Measurements from ENCODE around the gene FAM156A.
"Not testable (repeated sequence)": the region's sequence is repeated elsewhere in the genome, so short reads cannot be mapped to it uniquely, and the experiment has no call there.

Gene FAM156A

GRCh38 chrX:52923781-52924241, 34.5 kb downstream of the FAM156A start:
- no peaks in the 10 kb centered on the region for H3K36me3 ChIP-seq (ENCODE audit: insufficient read depth, low read length)
- H3K27me3 ChIP-seq (ENCODE audit: insufficient read depth, low read length, poor library complexity): peaks cover 2% of the 10 kb centered on the region
- no peaks in the 10 kb centered on the region for H4K20me1 ChIP-seq (ENCODE audit: insufficient read depth, low read length)
- no peak for TF ChIP-seq EZH2 (IDR thresholded peaks at IDR 0.05; ENCODE audit: borderline replicate concordance, low read depth, low read length, severe bottlenecking)
- no peak for TF ChIP-seq CTCF (IDR thresholded peaks at IDR 0.05; ENCODE audit: borderline replicate concordance, extremely low read depth, low read length, poor library complexity, severe bottlenecking)
- no peaks in the 10 kb centered on the region for H3K9me3 ChIP-seq (ENCODE audit: insufficient read depth, low read length, severe bottlenecking)
- no peak for ATAC-seq (ENCODE audit: insufficient read depth, low read depth)
- no peak for DNase-seq
- H3K4me3 ChIP-seq (ENCODE audit: low read depth in 1 of 2, low read length in 2 of 2): no peak overlapping the region
- H3K4me2 ChIP-seq (ENCODE audit: insufficient read depth, low read length): no peak overlapping the region
- peaks cover 12% of the 10 kb centered on the region; the same call in 1 of the 2 replicates for H3K4me1 ChIP-seq (ENCODE audit: insufficient read depth, low read length)
- no peak overlapping the region for H2AFZ ChIP-seq (ENCODE audit: low read depth, low read length)
- H3K79me2 ChIP-seq (ENCODE audit: insufficient read depth, low read length): no peaks in the 10 kb centered on the region
- H3K9ac ChIP-seq (ENCODE audit: low read depth, low read length): no peak overlapping the region
- H3K27ac ChIP-seq (ENCODE audit: low read length): no peak overlapping the region

- not testable (repeated sequence) for H3K9me3 ChIP-seq (ENCODE audit: insufficient read depth, low read length, severe bottlenecking); H3K27ac ChIP-seq (ENCODE audit: low read length); H2AFZ ChIP-seq (ENCODE audit: low read depth, low read length); DNase-seq; H3K4me2 ChIP-seq (ENCODE audit: insufficient read depth, low read length); H3K4me3 ChIP-seq (ENCODE audit: low read depth in 1 of 2, low read length in 2 of 2); H3K27me3 ChIP-seq (ENCODE audit: insufficient read depth, low read length, poor library complexity); H3K9ac ChIP-seq (ENCODE audit: low read depth, low read length); H3K79me2 ChIP-seq (ENCODE audit: insufficient read depth, low read length); H4K20me1 ChIP-seq (ENCODE audit: insufficient read depth, low read length); ATAC-seq (ENCODE audit: insufficient read depth, low read depth); H3K36me3 ChIP-seq (ENCODE audit: insufficient read depth, low read length); H3K4me1 ChIP-seq (ENCODE audit: insufficient read depth, low read length)
Observed at GRCh38 chrX:52914704-52915103, 43.6 kb downstream of the FAM156A start.

- H3K9me3 ChIP-seq (ENCODE audit: insufficient read depth, low read length, severe bottlenecking); H2AFZ ChIP-seq (ENCODE audit: low read depth, low read length); H3K4me1 ChIP-seq (ENCODE audit: insufficient read depth, low read length); H3K27me3 ChIP-seq (ENCODE audit: insufficient read depth, low read length, poor library complexity); H3K27ac ChIP-seq (ENCODE audit: low read length); H3K4me2 ChIP-seq (ENCODE audit: insufficient read depth, low read length); H4K20me1 ChIP-seq (ENCODE audit: insufficient read depth, low read length); H3K9ac ChIP-seq (ENCODE audit: low read depth, low read length); H3K36me3 ChIP-seq (ENCODE audit: insufficient read depth, low read length); DNase-seq; H3K79me2 ChIP-seq (ENCODE audit: insufficient read depth, low read length); ATAC-seq (ENCODE audit: insufficient read depth, low read depth); H3K4me3 ChIP-seq (ENCODE audit: low read depth in 1 of 2, low read length in 2 of 2): not testable (repeated sequence)
Observed at GRCh38 chrX:52913681-52914080, 44.6 kb downstream of the FAM156A start.

GRCh38 chrX:52909313-52909969, 48.9 kb downstream of the FAM156A start:
- not testable (repeated sequence) for H3K27me3 ChIP-seq (ENCODE audit: insufficient read depth, low read length, poor library complexity); H3K27ac ChIP-seq (ENCODE audit: low read length); H3K9ac ChIP-seq (ENCODE audit: low read depth, low read length); DNase-seq; H4K20me1 ChIP-seq (ENCODE audit: insufficient read depth, low read length); H3K4me3 ChIP-seq (ENCODE audit: low read depth in 1 of 2, low read length in 2 of 2); H3K36me3 ChIP-seq (ENCODE audit: insufficient read depth, low read length); H3K9me3 ChIP-seq (ENCODE audit: insufficient read depth, low read length, severe bottlenecking); H3K4me1 ChIP-seq (ENCODE audit: insufficient read depth, low read length); H2AFZ ChIP-seq (ENCODE audit: low read depth, low read length); ATAC-seq (ENCODE audit: insufficient read depth, low read depth); H3K79me2 ChIP-seq (ENCODE audit: insufficient read depth, low read length); H3K4me2 ChIP-seq (ENCODE audit: insufficient read depth, low read length)

GRCh38 chrX:52907900-52908299, 50.4 kb downstream of the FAM156A start:
- H3K27ac ChIP-seq (ENCODE audit: low read length); H3K4me3 ChIP-seq (ENCODE audit: low read depth in 1 of 2, low read length in 2 of 2); H3K4me1 ChIP-seq (ENCODE audit: insufficient read depth, low read length); DNase-seq; ATAC-seq (ENCODE audit: insufficient read depth, low read depth); H3K9me3 ChIP-seq (ENCODE audit: insufficient read depth, low read length, severe bottlenecking); H3K79me2 ChIP-seq (ENCODE audit: insufficient read depth, low read length); H3K27me3 ChIP-seq (ENCODE audit: insufficient read depth, low read length, poor library complexity); H3K9ac ChIP-seq (ENCODE audit: low read depth, low read length); H4K20me1 ChIP-seq (ENCODE audit: insufficient read depth, low read length); H3K4me2 ChIP-seq (ENCODE audit: insufficient read depth, low read length); H2AFZ ChIP-seq (ENCODE audit: low read depth, low read length); H3K36me3 ChIP-seq (ENCODE audit: insufficient read depth, low read length): not testable (repeated sequence)

- H3K9me3 ChIP-seq (ENCODE audit: insufficient read depth, low read length, severe bottlenecking); ATAC-seq (ENCODE audit: insufficient read depth, low read depth); H3K4me3 ChIP-seq (ENCODE audit: low read depth in 1 of 2, low read length in 2 of 2): not testable (repeated sequence)
Observed at GRCh38 chrX:52907137-52907536, 51.2 kb downstream of the FAM156A start.

GRCh38 chrX:52906072-52906471, 52.2 kb downstream of the FAM156A start:
- not testable (repeated sequence) for H3K9me3 ChIP-seq (ENCODE audit: insufficient read depth, low read length, severe bottlenecking); H2AFZ ChIP-seq (ENCODE audit: low read depth, low read length); H3K9ac ChIP-seq (ENCODE audit: low read depth, low read length); H3K27me3 ChIP-seq (ENCODE audit: insufficient read depth, low read length, poor library complexity); H3K36me3 ChIP-seq (ENCODE audit: insufficient read depth, low read length); H3K79me2 ChIP-seq (ENCODE audit: insufficient read depth, low read length); H3K4me1 ChIP-seq (ENCODE audit: insufficient read depth, low read length); H4K20me1 ChIP-seq (ENCODE audit: insufficient read depth, low read length); H3K4me3 ChIP-seq (ENCODE audit: low read depth in 1 of 2, low read length in 2 of 2); H3K27ac ChIP-seq (ENCODE audit: low read length); DNase-seq; H3K4me2 ChIP-seq (ENCODE audit: insufficient read depth, low read length); ATAC-seq (ENCODE audit: insufficient read depth, low read depth)

More at GRCh38 chrX:52907137-52907536, 51.2 kb downstream of the FAM156A start:
- H3K36me3 ChIP-seq (ENCODE audit: insufficient read depth, low read length); H3K27ac ChIP-seq (ENCODE audit: low read length); H4K20me1 ChIP-seq (ENCODE audit: insufficient read depth, low read length); H3K4me1 ChIP-seq (ENCODE audit: insufficient read depth, low read length); H3K4me2 ChIP-seq (ENCODE audit: insufficient read depth, low read length); DNase-seq; H3K27me3 ChIP-seq (ENCODE audit: insufficient read depth, low read length, poor library complexity); H2AFZ ChIP-seq (ENCODE audit: low read depth, low read length); H3K79me2 ChIP-seq (ENCODE audit: insufficient read depth, low read length); H3K9ac ChIP-seq (ENCODE audit: low read depth, low read length): not testable (repeated sequence)
